PC-3 (cell line): Measurements from ENCODE around the gene ZNF24. TPM values are rescaled to one million over a fixed set of nuclear protein-coding genes. Genes with fewer than 3 reads are reported as not detected.

Source experiments
- ATAC-seq: fragments of 200-7000 bp; cut with Tn5 transposase; 2 replicates; pipeline ENCODE4 v1.9.1; 2020; ENCODE audit warnings: mild to moderate bottlenecking, moderate library complexity
- BruUV-seq: library from RNA; stranded (reverse); fragments of 400-500 nt; replicated peaks from 2 replicates; lab custom pipeline; 2021; lab: Mats Ljungman, UMichigan
- CTCF ChIA-PET: fragments of 300-600 bp; sonication (Branson Sonifier 250); formaldehyde crosslinking; loops from one replicate; lab custom pipeline; 2022; ENCODE audit warnings: antibody characterized with exemption; lab: Charles Lee
- POLR2A ChIA-PET: fragments of 300-600 bp; sonication (Branson Sonifier 250); formaldehyde crosslinking; loops from one replicate; lab custom pipeline; 2022; ENCODE audit warnings: antibody characterized with exemption; ENCODE audit not compliant: unreplicated experiment; lab: Charles Lee
- DNase-seq: peaks from one replicate; pipeline ENCODE4 v3.0.0-alpha.2; 2015
- H2AFZ ChIP-seq: fragments of 300-600 bp; sonication (generic); 2 replicates; pipeline ENCODE4 v1.6.0; 2016; ENCODE audit warnings: antibody characterized with exemption, low read length
- H3F3A ChIP-seq: fragments of 300-600 bp; sonication (generic); one replicate; pipeline ENCODE4 v1.6.0; 2017; ENCODE audit warnings: antibody characterized with exemption, low read length, control low read depth, mild to moderate bottlenecking; ENCODE audit not compliant: unreplicated experiment
- H3K27ac ChIP-seq: fragments of 300-600 bp; sonication (generic); 2 replicates; pipeline ENCODE4 v1.5.1; 2016; ENCODE audit warnings: mild to moderate bottlenecking, low read length
- H3K27me3 ChIP-seq: fragments of 300-600 bp; sonication (generic); 2 replicates; pipeline ENCODE4 v1.6.1; 2016; ENCODE audit warnings: low read length, mixed read lengths
- H3K36me3 ChIP-seq: fragments of 300-600 bp; sonication (generic); 2 replicates; pipeline ENCODE4 v1.6.1; 2016; ENCODE audit warnings: low read depth, mixed run types, low read length, mixed read lengths
- H3K4me1 ChIP-seq: fragments of 300-600 bp; sonication (generic); 2 replicates; pipeline ENCODE4 v1.5.1; 2016; ENCODE audit warnings: low read length; ENCODE audit not compliant: insufficient read depth
- H3K4me2 ChIP-seq: fragments of 300-600 bp; sonication (generic); 2 replicates; pipeline ENCODE4 v1.6.0; 2016; ENCODE audit warnings: low read length
- H3K4me3 ChIP-seq: fragments of 300-600 bp; sonication (generic); 2 replicates; pipeline ENCODE4 v1.5.1; 2016; ENCODE audit warnings: mild to moderate bottlenecking, low read length, mixed read lengths
- H3K79me2 ChIP-seq: fragments of 300-600 bp; sonication (generic); 2 replicates; pipeline ENCODE4 v1.6.1; 2017; ENCODE audit warnings: low read length, mixed read lengths
- H3K9ac ChIP-seq: fragments of 300-600 bp; sonication (generic); 2 replicates; pipeline ENCODE4 v1.6.0; 2016; ENCODE audit warnings: mild to moderate bottlenecking, low read length
- H3K9me2 ChIP-seq: fragments of 300-600 bp; sonication (generic); replicated peaks from 2 replicates; pipeline ENCODE4 v1.6.1; 2016; ENCODE audit warnings: mixed run types, low read length, mixed read lengths
- H3K9me3 ChIP-seq: fragments of 300-600 bp; sonication (generic); 2 replicates; pipeline ENCODE4 v1.6.1; 2016; ENCODE audit warnings: low read length, mixed read lengths
- H4K20me1 ChIP-seq: fragments of 300-600 bp; sonication (generic); 2 replicates; pipeline ENCODE4 v1.6.1; 2016; ENCODE audit warnings: low read length, mixed read lengths
- CTCF ChIP-seq: fragments of 300-600 bp; sonication (generic); conservative IDR thresholded peaks from 2 replicates; pipeline ENCODE4 v1.5.1; 2017; ENCODE audit warnings: antibody characterized with exemption, low read depth, mild to moderate bottlenecking, low read length
- EZH2 ChIP-seq: fragments of 300-600 bp; sonication (generic); IDR thresholded peaks from one replicate; pipeline ENCODE4 v1.6.1; 2017; ENCODE audit warnings: antibody characterized with exemption, mild to moderate bottlenecking, low read length; ENCODE audit not compliant: unreplicated experiment
- intact Hi-C: fragments of 100-400 bp; cut with micrococcal nuclease; formaldehyde crosslinking; loops from 2 replicates; pipeline ENCODE4 v1.9.0; 2023
- total RNA-seq: library from RNA; depleted of rRNA; stranded (reverse); fragments of >200 nt; gene quantifications from 2 replicates; pipeline ENCODE4 v1.2.3, GENCODE V29; 2014

Gene ZNF24
- total RNA-seq, 1 experiment from 2014 or later = 11.0 TPM

GRCh38 chr18:35387152-35387571, 42.9 kb upstream of the ZNF24 start:
- Histone ChIP-seq H3F3A (no peaks in the 10 kb centered on the region), H3K4me1 (no peaks in the 10 kb centered on the region), H3K36me3 (no peaks in the 10 kb centered on the region), H3K9ac (no peak overlapping the region), H2AFZ (no peak overlapping the region), H3K27me3 (no peaks in the 10 kb centered on the region), H4K20me1 (no peaks in the 10 kb centered on the region), H3K4me3 (no peak overlapping the region), H3K4me2 (no peak overlapping the region), H3K79me2 (no peaks in the 10 kb centered on the region), H3K9me2 (no peaks in the 10 kb centered on the region), H3K9me3 (no peaks in the 10 kb centered on the region), H3K27ac (no peak overlapping the region)
- POLR2A ChIA-PET = no interaction called here
- CTCF ChIA-PET = interaction anchor here (1.0 kb wide), 2 partner anchors 92 to 369 kb away, joined by 4 to 5 read pairs; no protein-coding TSS in a partner anchor
- ATAC-seq (peak; percentile 45), DNase-seq (peak; percentile 12)
- TF ChIP-seq CTCF (peak; percentile 31; the same call in 1 of the 2 replicates), EZH2 (no peak)
- no TSS peak for BruUV-seq
- intact Hi-C loops = no loop called here

GRCh38 chr18:35386600-35387100, 42.4 kb upstream of the ZNF24 start:
- H3K4me2 ChIP-seq = no peak overlapping the region
- CTCF ChIA-PET = interaction anchor here (0.7 to 1.0 kb wide), 3 partner anchors 32 to 369 kb away, joined by 3 to 5 read pairs (median 4); no protein-coding TSS in a partner anchor

More at GRCh38 chr18:35386600-35387100, 42.4 kb upstream of the ZNF24 start:
- intact Hi-C loops = no loop called here
- H3K79me2 ChIP-seq = no peaks in the 10 kb centered on the region
- no peak overlapping the region for H3K27ac ChIP-seq
- no TSS peak for BruUV-seq
- H4K20me1 ChIP-seq = no peaks in the 10 kb centered on the region
- no peak overlapping the region for H3K4me3 ChIP-seq
- H3F3A ChIP-seq = no peaks in the 10 kb centered on the region
- no peak for TF ChIP-seq EZH2
- TF ChIP-seq CTCF = peak; percentile 59
- no peaks in the 10 kb centered on the region for H3K27me3 ChIP-seq
- H3K9ac ChIP-seq = no peak overlapping the region
- ATAC-seq (peak; percentile 70), DNase-seq (peak; percentile 66)
- no peaks in the 10 kb centered on the region for H3K9me3 ChIP-seq
- no peaks in the 10 kb centered on the region for H3K9me2 ChIP-seq
- POLR2A ChIA-PET = no interaction called here
- no peak overlapping the region for H2AFZ ChIP-seq
- H3K4me1 ChIP-seq = no peaks in the 10 kb centered on the region
- H3K36me3 ChIP-seq = no peaks in the 10 kb centered on the region
